Panc1 (cell line): ENCODE measurements around the gene MFSD8. TPM values are rescaled to one million over a fixed set of nuclear protein-coding genes. Genes with fewer than 3 reads are reported as not detected.

Source experiments
- ATAC-seq: fragments of 200-7000 bp; cut with Tn5 transposase; 2 replicates; pipeline ENCODE4 v1.9.1; 2020; ENCODE audit warnings: mild to moderate bottlenecking, moderate library complexity
- BruUV-seq: library from RNA; stranded (reverse); fragments of 400-500 nt; replicated peaks from 2 replicates; lab custom pipeline; 2021; lab: Mats Ljungman, UMichigan
- CTCF ChIA-PET: fragments of 300-600 bp; sonication (Branson Sonifier 250); formaldehyde crosslinking; loops from one replicate; lab custom pipeline; 2022; ENCODE audit warnings: antibody characterized with exemption; lab: Charles Lee
- POLR2A ChIA-PET: fragments of 300-600 bp; sonication (Branson Sonifier 250); formaldehyde crosslinking; loops from one replicate; lab custom pipeline; 2022; ENCODE audit warnings: antibody characterized with exemption; lab: Charles Lee
- DNase-seq: peaks from one replicate; pipeline ENCODE4 v3.0.0-alpha.2; 2010; ENCODE audit warnings: low read depth, low spot score
- H3K27ac ChIP-seq: 2 replicates; pipeline ENCODE4 v1.5.1; 2011; ENCODE audit warnings: mild to moderate bottlenecking, low read length, inconsistent platforms
- H3K27me3 ChIP-seq: fragments of 200-500 bp; sonication (Bioruptor generic); 2 replicates; pipeline ENCODE4 v1.6.0; 2014; ENCODE audit warnings: low read length, inconsistent platforms; ENCODE audit not compliant: control insufficient read depth, insufficient read depth
- H3K36me3 ChIP-seq: fragments of 200-500 bp; sonication (Bioruptor generic); 2 replicates; pipeline ENCODE4 v1.5.1; 2014; ENCODE audit warnings: inconsistent platforms, mild to moderate bottlenecking, low read length, moderate library complexity; ENCODE audit not compliant: control insufficient read depth, insufficient read depth
- H3K4me1 ChIP-seq: 2 replicates; pipeline ENCODE4 v1.5.1; 2011; ENCODE audit warnings: inconsistent platforms, mild to moderate bottlenecking, low read length, moderate library complexity; ENCODE audit not compliant: control insufficient read depth, insufficient read depth
- H3K4me3 ChIP-seq, 2 experiments: 2 replicates each; pipeline ENCODE4 v1.5.1; 2011 to 2012; ENCODE audit warnings: low read depth in 2 of 2, low read length in 2 of 2, mild to moderate bottlenecking in 2 of 2, inconsistent platforms in 1 of 2, moderate library complexity in 1 of 2
- H3K9me3 ChIP-seq: fragments of 200-500 bp; sonication (Bioruptor generic); 2 replicates; pipeline ENCODE4 v1.5.1; 2014; ENCODE audit warnings: low read depth, mild to moderate bottlenecking, inconsistent platforms, low read length, moderate library complexity; ENCODE audit not compliant: control insufficient read depth, insufficient read depth
- CTCF ChIP-seq: fragments of 450-650 bp; IDR thresholded peaks from 2 replicates; pipeline ENCODE4 v1.5.1; 2017; ENCODE audit warnings: mild to moderate bottlenecking
- POLR2AphosphoS5 ChIP-seq: IDR thresholded peaks from 2 replicates; pipeline ENCODE4 v1.6.1; 2012; ENCODE audit warnings: mild to moderate bottlenecking, low read depth, low read length, moderate library complexity
- REST ChIP-seq, 2 experiments: IDR thresholded peaks; 2 replicates each; pipeline ENCODE4 v1.6.1; 2011 to 2012; ENCODE audit warnings: low read depth in 2 of 2, control low read depth in 1 of 2, low read length in 1 of 2, mild to moderate bottlenecking in 1 of 2, moderate library complexity in 1 of 2; ENCODE audit not compliant: insufficient read depth in 1 of 2
- SIN3A ChIP-seq: IDR thresholded peaks from 2 replicates; pipeline ENCODE4 v1.6.1; 2012; ENCODE audit warnings: low read depth, mild to moderate bottlenecking, low read length, moderate library complexity, borderline replicate concordance; ENCODE audit not compliant: insufficient read depth
- TCF7L2 ChIP-seq: IDR thresholded peaks from 2 replicates; pipeline ENCODE4 v1.6.1; 2011; ENCODE audit warnings: mild to moderate bottlenecking, low read depth, low read length, inconsistent platforms
- in situ Hi-C: cut with HindIII; loops from 2 replicates; pipeline ENCODE4 v1.10.0; 2016; ENCODE audit warnings: low sequenced_read_pairs, low pct_unique_long_range_greater_than_20kb
- intact Hi-C: fragments of 100-400 bp; cut with micrococcal nuclease; formaldehyde crosslinking; loops from one replicate; pipeline ENCODE4 v1.10.0; 2022; ENCODE audit not compliant: unreplicated experiment
- total RNA-seq: library from RNA; stranded (reverse); gene quantifications from one replicate; pipeline ENCODE4 v1.2.1, GENCODE V29; 2021; ENCODE audit not compliant: unreplicated experiment

MFSD8 gene
- total RNA-seq, 1 experiment from 2014 or later: 15.1 TPM

GRCh38 chr4:127995776-127996175, 30.8 kb upstream of the MFSD8 start:
- ChIA-PET CTCF (no interaction called here), POLR2A (no interaction called here)
- no peaks in the 10 kb centered on the region for H3K4me1 ChIP-seq
- no peak for ATAC-seq
- H3K9me3 ChIP-seq: no peaks in the 10 kb centered on the region
- intact Hi-C loops: no loop called here
- no peak overlapping the region for H3K27ac ChIP-seq
- H3K36me3 ChIP-seq: no peaks in the 10 kb centered on the region; the same call in 1 of the 2 replicates
- TF ChIP-seq CTCF: no peak
- TF ChIP-seq REST (IDR thresholded peaks at IDR 0.05; ENCODE audit: insufficient read depth in 1 of 2, low read depth in 2 of 2, low read length in 1 of 2): no peak
- no peak for TF ChIP-seq POLR2AphosphoS5
- TF ChIP-seq TCF7L2: no peak
- TF ChIP-seq SIN3A: no peak
- no peaks in the 10 kb centered on the region for H3K27me3 ChIP-seq
- H3K4me3 ChIP-seq: no peak overlapping the region
- DNase-seq: no peak
- no TSS peak for BruUV-seq
- in situ Hi-C loops: no loop called here

- intact Hi-C loops (no loop called here), in situ Hi-C loops (no loop called here)
- Histone ChIP-seq H3K36me3 (no peaks in the 10 kb centered on the region; the same call in 1 of the 2 replicates), H3K9me3 (no peaks in the 10 kb centered on the region), H3K27me3 (no peaks in the 10 kb centered on the region), H3K4me3 (no peak overlapping the region), H3K4me1 (no peaks in the 10 kb centered on the region), H3K27ac (no peak overlapping the region)
- ChIA-PET CTCF (no interaction called here), POLR2A (no interaction called here)
- ATAC-seq (no peak), DNase-seq (no peak)
- BruUV-seq: no TSS peak
- TF ChIP-seq SIN3A: no peak
- no peak for TF ChIP-seq CTCF
- TF ChIP-seq POLR2AphosphoS5: no peak
- TF ChIP-seq REST (IDR thresholded peaks at IDR 0.05; ENCODE audit: insufficient read depth in 1 of 2, low read depth in 2 of 2, low read length in 1 of 2): no peak
- TF ChIP-seq TCF7L2: no peak
Measured at GRCh38 chr4:127993151-127993550, 28.2 kb upstream of the MFSD8 start.
